HEK293 (cell line): ENCODE measurements around the gene ZBTB21.

Experiments
- CTCF ChIA-PET: fragments of 350-600 bp; formaldehyde crosslinking; extraction: SDS; loops from one replicate; lab custom pipeline; 2021; ENCODE audit warnings: antibody characterized with exemption; lab: Yijun Ruan, JAX
- POLR2A ChIA-PET: fragments of 300-600 bp; formaldehyde crosslinking; extraction: SDS; loops from one replicate; lab custom pipeline; 2020; ENCODE audit warnings: antibody characterized with exemption, inconsistent platforms; lab: Yijun Ruan, JAX
- H3K27ac ChIP-seq: fragments of 200-500 bp; sonication (Bioruptor generic); 2 replicates; pipeline ENCODE4 v1.5.1; 2014; ENCODE audit warnings: low read depth, low read length, control low read depth, inconsistent platforms; ENCODE audit errors: extremely low read depth
- H3K36me3 ChIP-seq, 2 experiments: fragments of 200-500 bp in 1 of 2; sonication (Bioruptor generic) in 1 of 2; 1 replicate in 1 of 2; 2 replicates in 1 of 2; pipeline ENCODE4 v1.5.1; 2014 to 2017; ENCODE audit warnings: inconsistent platforms in 2 of 2, low read length in 2 of 2; ENCODE audit not compliant: control insufficient read depth in 2 of 2, insufficient read depth in 1 of 2
- H3K4me1 ChIP-seq: fragments of 200-500 bp; sonication (Bioruptor generic); 2 replicates; pipeline ENCODE4 v1.5.1; 2014; ENCODE audit warnings: mild to moderate bottlenecking, low read length, inconsistent platforms; ENCODE audit not compliant: control insufficient read depth, insufficient read depth
- H3K4me3 ChIP-seq: 2 replicates; pipeline ENCODE4 v1.5.1; 2011; ENCODE audit warnings: low read depth, mild to moderate bottlenecking, control low read depth, low read length, moderate library complexity
- H3K9me3 ChIP-seq: fragments of 200-500 bp; sonication (Bioruptor generic); 2 replicates; pipeline ENCODE4 v1.5.1; 2014; ENCODE audit warnings: low read depth, low read length, inconsistent platforms; ENCODE audit not compliant: control insufficient read depth, insufficient read depth
- BCL11B ChIP-seq: fragments of 450-650 bp; formaldehyde crosslinking; IDR thresholded peaks from 2 replicates; pipeline ENCODE4 v1.5.1; 2016; ENCODE audit warnings: low read depth, missing biosample characterization, missing genetic modification characterization
- HOXA7 ChIP-seq: sonication (generic); formaldehyde crosslinking; IDR thresholded peaks from 2 replicates; pipeline ENCODE4 v1.8.1; 2022; ENCODE audit warnings: missing genetic modification reagents, borderline replicate concordance
- HOXC10 ChIP-seq: sonication (generic); formaldehyde crosslinking; IDR thresholded peaks from 2 replicates; pipeline ENCODE4 v1.8.1; 2023; ENCODE audit warnings: mild to moderate bottlenecking, missing genetic modification reagents
- KLF17 ChIP-seq: fragments of 450-650 bp; formaldehyde crosslinking; IDR thresholded peaks from 2 replicates; pipeline ENCODE4 v1.5.1; 2016; ENCODE audit warnings: missing biosample characterization, missing genetic modification characterization
- OSR2 ChIP-seq: fragments of 450-650 bp; formaldehyde crosslinking; IDR thresholded peaks from 2 replicates; pipeline ENCODE4 v1.5.1; 2016; ENCODE audit warnings: missing biosample characterization, missing genetic modification characterization
- PBX3 ChIP-seq: sonication (generic); formaldehyde crosslinking; IDR thresholded peaks from 2 replicates; pipeline ENCODE4 v1.8.1; 2022; ENCODE audit warnings: mild to moderate bottlenecking, moderate library complexity, missing genetic modification reagents
- PRDM4 ChIP-seq: fragments of 450-650 bp; formaldehyde crosslinking; IDR thresholded peaks from 2 replicates; pipeline ENCODE4 v1.5.1; 2017; ENCODE audit warnings: missing biosample characterization, missing genetic modification characterization
- WT1 ChIP-seq: fragments of 450-650 bp; formaldehyde crosslinking; IDR thresholded peaks from 2 replicates; pipeline ENCODE4 v1.5.1; 2016; ENCODE audit warnings: missing biosample characterization, missing genetic modification characterization
- ZBTB10 ChIP-seq: fragments of 450-650 bp; formaldehyde crosslinking; IDR thresholded peaks from 2 replicates; pipeline ENCODE4 v1.5.1; 2016; ENCODE audit warnings: missing biosample characterization, missing genetic modification characterization
- ZBTB20 ChIP-seq: fragments of 450-650 bp; formaldehyde crosslinking; IDR thresholded peaks from 2 replicates; pipeline ENCODE4 v1.5.1; 2016; ENCODE audit warnings: missing biosample characterization, missing genetic modification characterization
- ZBTB21 ChIP-seq: fragments of 450-650 bp; formaldehyde crosslinking; IDR thresholded peaks from 2 replicates; pipeline ENCODE4 v1.5.1; 2017; ENCODE audit warnings: missing biosample characterization, missing genetic modification characterization
- ZNF211 ChIP-seq: fragments of 450-650 bp; formaldehyde crosslinking; IDR thresholded peaks from 2 replicates; pipeline ENCODE4 v1.5.1; 2016; ENCODE audit warnings: low read depth, missing biosample characterization, missing genetic modification characterization
- ZNF24 ChIP-seq: fragments of 450-650 bp; formaldehyde crosslinking; IDR thresholded peaks from 2 replicates; pipeline ENCODE4 v1.5.1; 2016; ENCODE audit warnings: missing biosample characterization, missing genetic modification characterization
- ZNF426 ChIP-seq: fragments of 450-650 bp; formaldehyde crosslinking; IDR thresholded peaks from 2 replicates; pipeline ENCODE4 v1.5.1; 2017; ENCODE audit warnings: missing biosample characterization, missing genetic modification characterization, mild to moderate bottlenecking, inconsistent platforms, moderate library complexity
- ZNF449 ChIP-seq: fragments of 450-650 bp; formaldehyde crosslinking; IDR thresholded peaks from 2 replicates; pipeline ENCODE4 v1.5.1; 2017; ENCODE audit warnings: missing biosample characterization, mild to moderate bottlenecking, missing genetic modification characterization, moderate library complexity
- ZNF549 ChIP-seq: fragments of 450-650 bp; IDR thresholded peaks from 2 replicates; pipeline ENCODE4 v1.5.1; 2018; ENCODE audit warnings: missing biosample characterization, missing genetic modification characterization, mild to moderate bottlenecking, inconsistent platforms, moderate library complexity
- ZNF610 ChIP-seq: fragments of 450-650 bp; formaldehyde crosslinking; IDR thresholded peaks from 2 replicates; pipeline ENCODE4 v1.5.1; 2016; ENCODE audit warnings: missing biosample characterization, missing genetic modification characterization, borderline replicate concordance
- ZNF639 ChIP-seq: fragments of 450-650 bp; formaldehyde crosslinking; IDR thresholded peaks from 2 replicates; pipeline ENCODE4 v1.5.1; 2016; ENCODE audit warnings: missing biosample characterization, missing genetic modification characterization
- ZNF747 ChIP-seq: fragments of 450-650 bp; formaldehyde crosslinking; IDR thresholded peaks from 2 replicates; pipeline ENCODE4 v1.5.1; 2016; ENCODE audit warnings: missing biosample characterization, missing genetic modification characterization
- ZSCAN4 ChIP-seq: fragments of 450-650 bp; formaldehyde crosslinking; IDR thresholded peaks from 2 replicates; pipeline ENCODE4 v1.5.1; 2017; ENCODE audit warnings: missing biosample characterization, missing genetic modification characterization

Gene ZBTB21

GRCh38 chr21:41974752-41975053 lies 35.5 kb downstream of the ZBTB21 start:
- POLR2A ChIA-PET, result no interaction called here

GRCh38 chr21:41973861-41974751 lies 36.1 kb downstream of the ZBTB21 start:
- TF ChIP-seq HOXC10 (CRISPR knock-in tag), result no peak
- H3K27ac ChIP-seq, result no peak overlapping the region
- H3K9me3 ChIP-seq, result no peaks in the 10 kb centered on the region
- no peaks in the 10 kb centered on the region for H3K36me3 ChIP-seq
- peaks cover 2% of the 10 kb centered on the region; the same call in 1 of the 2 replicates for H3K4me1 ChIP-seq
- POLR2A ChIA-PET, result no interaction called here
- H3K4me3 ChIP-seq, result no peak overlapping the region
- CTCF ChIA-PET, result no interaction called here

More at GRCh38 chr21:41974752-41975053, 35.5 kb downstream of the ZBTB21 start:
- Histone ChIP-seq H3K9me3 (no peaks in the 10 kb centered on the region), H3K4me1 (no peaks in the 10 kb centered on the region), H3K27ac (no peak overlapping the region), H3K36me3 (no peaks in the 10 kb centered on the region), H3K4me3 (no peak overlapping the region)
- CTCF ChIA-PET, result no interaction called here
- TF ChIP-seq ZNF211 (tag by site-specific recombination) (no peak), PBX3 (CRISPR knock-in tag) (no peak), ZBTB20 (no peak), ZNF24 (no peak), ZNF747 (tag by site-specific recombination) (no peak), ZBTB21 (tag by site-specific recombination) (no peak), ZSCAN4 (tag by site-specific recombination) (no peak), ZNF549 (no peak), ZNF639 (tag by site-specific recombination) (no peak), KLF17 (no peak), ZNF426 (tag by site-specific recombination) (no peak), OSR2 (tag by site-specific recombination) (no peak), HOXA7 (CRISPR knock-in tag) (no peak)
- TF ChIP-seq, all 188 proteins: peak for 0

- no peak overlapping the region for H3K4me3 ChIP-seq
- no peaks in the 10 kb centered on the region for H3K9me3 ChIP-seq
- peaks cover 3% of the 10 kb centered on the region; the same call in 1 of the 2 replicates for H3K4me1 ChIP-seq
- no peak overlapping the region for H3K27ac ChIP-seq
- no peaks in the 10 kb centered on the region for H3K36me3 ChIP-seq
- POLR2A ChIA-PET, result no interaction called here
- CTCF ChIA-PET, result no interaction called here
- no peak for TF ChIP-seq BCL11B (tag by site-specific recombination)
- TF ChIP-seq ZNF449, result no peak
- no peak for TF ChIP-seq PRDM4 (tag by site-specific recombination)
- TF ChIP-seq ZNF610, result no peak
- no peak for TF ChIP-seq WT1 (tag by site-specific recombination)
- no peak for TF ChIP-seq ZBTB10
Observed at GRCh38 chr21:41973427-41973831, 36.7 kb downstream of the ZBTB21 start.
